RCC 7860 (cell line): Measurements from ENCODE around the gene WDR64.

Source experiments
- DNase-seq: peaks from one replicate; pipeline ENCODE4 v3.0.0-alpha.2; 2015; ENCODE audit warnings: low spot score
- FAIRE-seq: peaks from 2 replicates; lab custom pipeline; 2012; peaks lifted over from hg19 to GRCh38; lab: Jason Lieb, UNC

WDR64 gene

DNA sequence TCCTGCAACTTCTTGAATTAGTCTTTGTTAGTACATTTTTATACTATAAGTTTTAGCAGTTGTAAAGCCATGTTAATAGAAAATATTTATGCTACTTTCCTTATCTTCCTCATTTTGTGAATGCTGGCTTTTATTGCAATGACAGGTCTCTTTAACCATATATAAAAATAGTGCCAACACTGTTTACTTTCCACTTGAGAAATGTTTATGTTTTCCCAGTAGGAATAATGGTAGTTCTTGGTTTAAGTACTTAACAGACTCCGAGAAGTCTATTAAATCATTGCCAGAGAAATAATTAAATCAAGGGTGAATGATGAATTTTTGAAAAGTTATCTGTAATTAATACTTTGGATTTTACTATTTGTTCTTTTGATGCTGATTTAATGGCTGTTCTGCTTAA, 21.6 kb upstream of the WDR64 start:
- FAIRE-seq (no peak), DNase-seq (no peak)

DNA sequence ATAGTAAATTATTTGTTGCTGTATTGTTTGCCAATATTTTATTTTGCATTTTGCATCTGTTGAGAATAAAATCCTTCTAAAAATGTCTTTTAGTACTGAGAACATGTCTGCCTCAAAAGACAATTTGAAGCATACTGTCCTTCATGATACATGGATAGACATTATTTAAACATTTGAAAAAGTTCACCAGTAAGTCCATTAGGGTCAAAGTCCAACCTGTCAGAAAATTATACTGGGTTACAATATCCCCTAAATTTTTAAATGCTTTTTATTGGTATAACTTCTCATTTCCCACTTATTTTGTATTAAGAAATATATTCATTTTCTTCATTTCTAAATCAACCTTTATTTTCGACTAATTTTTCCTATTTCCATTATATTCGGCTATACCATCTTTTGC, 21.2 kb upstream of the WDR64 start:
- FAIRE-seq (no peak), DNase-seq (no peak)

GRCh38 chr1:241631674-241632073, 20.4 kb upstream of the WDR64 start:
- FAIRE-seq = no peak
- no peak for DNase-seq

GRCh38 chr1:241632987-241633386, 19.1 kb upstream of the WDR64 start:
- DNase-seq (no peak), FAIRE-seq (no peak)

- DNase-seq (no peak), FAIRE-seq (no peak)
Observed at GRCh38 chr1:241635556-241636152, 16.4 kb upstream of the WDR64 start.

DNA sequence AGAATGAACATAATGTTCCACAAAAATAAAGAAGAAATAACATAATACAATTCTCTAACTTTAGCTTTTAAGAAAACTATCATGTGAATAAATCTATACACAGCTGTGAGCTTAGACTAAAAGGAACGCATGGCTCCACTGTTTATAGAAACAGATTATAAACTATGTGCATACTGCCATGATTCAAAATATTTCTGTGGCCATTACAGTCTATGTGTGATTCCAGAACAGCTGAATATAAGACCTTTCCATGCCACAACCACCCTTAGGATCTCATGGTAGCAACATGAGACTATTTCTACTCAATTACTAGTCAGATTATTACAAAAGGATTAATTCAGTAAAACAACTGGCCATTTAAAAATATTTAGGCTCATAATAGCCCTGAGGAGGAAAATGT, 15.8 kb upstream of the WDR64 start:
- FAIRE-seq = no peak

GRCh38 chr1:241637046-241637590, 15.0 kb upstream of the WDR64 start:
- DNase-seq = no peak
- no peak for FAIRE-seq

More for the DNA sequence above, 15.8 kb upstream of the WDR64 start:
- DNase-seq = no peak

DNA sequence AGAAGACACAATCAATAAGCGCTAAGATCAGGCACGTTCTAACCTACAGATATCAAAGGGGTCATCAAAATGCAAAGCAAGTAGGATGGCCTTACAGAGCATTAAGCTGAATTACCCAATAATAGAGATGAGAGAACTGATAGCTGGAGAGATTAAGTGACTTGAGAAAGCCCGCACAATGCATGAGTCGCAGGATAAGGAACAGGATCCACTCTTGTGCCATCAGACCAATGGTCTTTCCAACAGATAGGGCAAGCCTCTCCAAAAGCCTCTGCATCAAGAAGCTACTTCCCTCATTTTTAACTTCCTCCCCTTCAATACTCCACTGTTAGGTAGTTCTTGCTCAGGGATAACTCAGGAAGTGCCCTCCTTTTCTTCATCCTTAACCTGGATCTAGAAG, 14.5 kb upstream of the WDR64 start:
- DNase-seq (no peak), FAIRE-seq (no peak)

- DNase-seq = no peak
Observed at GRCh38 chr1:241638099-241638682, 13.9 kb upstream of the WDR64 start.

GRCh38 chr1:241638909-241639622, 13.0 kb upstream of the WDR64 start:
- FAIRE-seq (no peak), DNase-seq (peak; percentile 33)

More at GRCh38 chr1:241638099-241638682, 13.9 kb upstream of the WDR64 start:
- no peak for FAIRE-seq

DNA sequence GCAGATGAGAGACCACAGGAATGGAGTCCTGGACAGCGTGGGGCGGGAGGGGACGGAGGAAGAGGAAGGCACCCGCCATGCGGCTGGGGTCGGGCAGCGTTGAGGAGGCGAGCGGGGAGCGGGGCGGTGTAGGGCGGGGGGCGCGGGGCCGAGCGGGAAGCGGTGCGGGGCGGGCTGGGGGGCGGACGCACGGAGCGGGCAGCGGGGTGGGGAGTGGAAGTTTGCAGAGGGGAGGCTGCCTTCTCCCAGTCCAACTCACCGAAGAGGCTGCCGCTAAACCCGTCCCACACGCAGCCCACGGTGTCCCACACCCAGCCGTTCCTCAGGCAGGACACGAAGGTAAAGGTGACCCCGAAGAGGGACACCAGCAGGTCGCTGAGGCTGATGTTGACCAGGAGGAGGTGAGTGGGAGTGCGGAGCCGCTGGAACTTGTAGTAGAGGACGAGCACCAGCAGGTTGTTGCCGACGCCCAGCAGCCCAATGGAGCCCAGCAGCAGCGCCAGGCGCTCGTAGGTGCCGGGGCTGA, 12.4 kb upstream of the WDR64 start:
- FAIRE-seq = no peak
- peak; percentile 14 for DNase-seq

- peak; percentile 77 for DNase-seq
Observed at GRCh38 chr1:241640149-241640866, 11.8 kb upstream of the WDR64 start, which contains the start of the genes CHML and OPN3. Gene CHML, minus strand, starts transcription at chr1:241640369. Its CDS starts 4,603 bp downstream, at chr1:241635766. Gene OPN3, minus strand, starts transcription at chr1:241640369. Its CDS starts 115 bp downstream, at chr1:241640254.

GRCh38 chr1:241640867-241641622, 11.0 kb upstream of the WDR64 start:
- no peak for FAIRE-seq
- DNase-seq = no peak

More at GRCh38 chr1:241640149-241640866, 11.8 kb upstream of the WDR64 start, which contains the start of the genes CHML and OPN3:
- FAIRE-seq = no peak

- DNase-seq (peak; percentile 31), FAIRE-seq (no peak)
Observed at GRCh38 chr1:241641773-241642592, 10.1 kb upstream of the WDR64 start.

DNA sequence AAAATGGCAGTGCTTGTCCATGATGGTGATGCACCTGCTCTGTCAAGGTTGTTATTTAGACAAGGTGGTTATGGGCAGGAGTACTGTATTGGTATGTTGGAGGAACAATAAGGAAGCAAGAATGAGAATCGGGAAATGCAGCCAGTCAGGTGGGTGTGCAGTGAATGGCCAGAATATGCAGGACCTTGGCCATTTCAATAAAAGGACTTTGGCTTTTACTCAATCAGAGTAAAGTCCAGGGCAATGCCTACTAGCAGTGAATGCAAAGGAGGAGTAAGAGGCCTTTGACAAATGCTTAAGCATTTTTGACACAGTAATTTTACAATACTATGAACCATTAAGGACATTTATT, 9.5 kb upstream of the WDR64 start:
- DNase-seq (no peak), FAIRE-seq (no peak)

- no peak for FAIRE-seq
Observed at GRCh38 chr1:241644259-241644658, 7.8 kb upstream of the WDR64 start.

GRCh38 chr1:241645199-241645598, 6.9 kb upstream of the WDR64 start:
- no peak for DNase-seq
- no peak for FAIRE-seq

More at GRCh38 chr1:241644259-241644658, 7.8 kb upstream of the WDR64 start:
- DNase-seq = no peak

GRCh38 chr1:241646201-241646600, 5.9 kb upstream of the WDR64 start:
- FAIRE-seq (no peak), DNase-seq (no peak)

- no peak for FAIRE-seq
- peak; percentile 59 for DNase-seq
Observed at GRCh38 chr1:241647658-241648057, 4.4 kb upstream of the WDR64 start.
